B cell (primary cell): ENCODE data around the gene ANKRD42.

ENCODE experiments used
- EZH2 ChIP-seq: IDR thresholded peaks from 2 replicates; pipeline ENCODE4 v1.6.1; 2012; ENCODE audit warnings: borderline replicate concordance, low read depth, mild to moderate bottlenecking, moderate library complexity, low read length; ENCODE audit not compliant: insufficient read depth, poor library complexity, severe bottlenecking
- TF ChIP-seq, protein P1 (sequence below): fragments of 200-600 bp; IDR thresholded peaks from one replicate; pipeline ENCODE4 v1.8.0; 2022; ENCODE audit warnings: antibody characterized with exemption, mild to moderate bottlenecking

DNA sequence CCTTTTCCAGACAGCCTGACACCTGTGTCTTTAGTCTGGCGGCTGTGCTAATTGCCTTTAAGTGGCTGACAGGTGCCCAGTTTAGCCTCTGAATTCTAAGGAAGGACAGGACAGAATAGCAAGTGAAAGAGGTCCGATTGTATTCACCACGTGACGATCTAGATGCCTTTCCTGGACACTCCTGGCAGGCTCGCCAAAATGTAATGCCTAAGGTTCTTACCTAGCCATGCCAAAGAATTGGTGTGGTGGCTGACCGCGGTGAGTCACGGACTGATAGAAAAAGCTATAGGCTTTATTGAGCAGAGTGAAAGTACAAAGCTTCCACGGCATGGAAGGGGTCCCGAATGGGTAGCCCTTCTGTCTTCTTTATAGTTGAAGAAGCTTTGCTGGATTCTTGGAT, 26.7 kb downstream of the ANKRD42 start:
- TF ChIP-seq, protein P1, sequence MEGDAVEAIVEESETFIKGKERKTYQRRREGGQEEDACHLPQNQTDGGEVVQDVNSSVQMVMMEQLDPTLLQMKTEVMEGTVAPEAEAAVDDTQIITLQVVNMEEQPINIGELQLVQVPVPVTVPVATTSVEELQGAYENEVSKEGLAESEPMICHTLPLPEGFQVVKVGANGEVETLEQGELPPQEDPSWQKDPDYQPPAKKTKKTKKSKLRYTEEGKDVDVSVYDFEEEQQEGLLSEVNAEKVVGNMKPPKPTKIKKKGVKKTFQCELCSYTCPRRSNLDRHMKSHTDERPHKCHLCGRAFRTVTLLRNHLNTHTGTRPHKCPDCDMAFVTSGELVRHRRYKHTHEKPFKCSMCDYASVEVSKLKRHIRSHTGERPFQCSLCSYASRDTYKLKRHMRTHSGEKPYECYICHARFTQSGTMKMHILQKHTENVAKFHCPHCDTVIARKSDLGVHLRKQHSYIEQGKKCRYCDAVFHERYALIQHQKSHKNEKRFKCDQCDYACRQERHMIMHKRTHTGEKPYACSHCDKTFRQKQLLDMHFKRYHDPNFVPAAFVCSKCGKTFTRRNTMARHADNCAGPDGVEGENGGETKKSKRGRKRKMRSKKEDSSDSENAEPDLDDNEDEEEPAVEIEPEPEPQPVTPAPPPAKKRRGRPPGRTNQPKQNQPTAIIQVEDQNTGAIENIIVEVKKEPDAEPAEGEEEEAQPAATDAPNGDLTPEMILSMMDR, result no peak
- TF ChIP-seq EZH2, result no peak
